WTC11 (cell line): Measurements from ENCODE around the gene WDR27. TPM values are rescaled to one million over a fixed set of nuclear protein-coding genes. Genes with fewer than 3 reads are reported as not detected.

ENCODE experiments used
- ATAC-seq: fragments of 200-7000 bp; cut with Tn5 transposase; 2 replicates; pipeline ENCODE4 v1.10.0; 2021; ENCODE audit warnings: mild to moderate bottlenecking, moderate library complexity
- CTCF ChIA-PET: fragments of 300-600 bp; sonication (Branson Sonifier 250); formaldehyde crosslinking; loops from one replicate; lab custom pipeline; 2021; ENCODE audit warnings: antibody characterized with exemption; lab: Charles Lee
- POLR2A ChIA-PET: fragments of 350-600 bp; sonication (Branson Sonifier 250); formaldehyde crosslinking; loops from one replicate; lab custom pipeline; 2021; ENCODE audit warnings: antibody characterized with exemption; lab: Charles Lee
- DNase-seq: peaks from one replicate; pipeline ENCODE4 v3.0.0; 2021; ENCODE audit warnings: low spot score
- H3K27ac Mint-ChIP-seq: 2 replicates; pipeline ENCODE4 v1.8.0; 2021; ENCODE audit warnings: mixed read lengths
- H3K27me3 Mint-ChIP-seq: 2 replicates; pipeline ENCODE4 v1.8.0; 2021; ENCODE audit warnings: low read depth, mild to moderate bottlenecking, moderate library complexity, mixed read lengths
- H3K36me3 Mint-ChIP-seq: 2 replicates; pipeline ENCODE4 v1.8.0; 2021; ENCODE audit warnings: mixed read lengths
- H3K4me1 Mint-ChIP-seq: 2 replicates; pipeline ENCODE4 v1.8.0; 2022; ENCODE audit warnings: mixed read lengths
- H3K4me3 Mint-ChIP-seq: 2 replicates; pipeline ENCODE4 v1.8.0; 2021; ENCODE audit warnings: mild to moderate bottlenecking, moderate library complexity, mixed read lengths
- H3K9me3 Mint-ChIP-seq: 2 replicates; pipeline ENCODE4 v1.8.0; 2021; ENCODE audit warnings: mixed read lengths
- ATF3 ChIP-seq: sonication (generic); formaldehyde crosslinking; conservative IDR thresholded peaks from 2 replicates; pipeline ENCODE4 v1.8.1; 2022; ENCODE audit warnings: mild to moderate bottlenecking, missing genetic modification reagents
- CREM ChIP-seq: sonication (generic); formaldehyde crosslinking; IDR thresholded peaks from 2 replicates; pipeline ENCODE4 v1.8.1; 2022; ENCODE audit warnings: mild to moderate bottlenecking, missing genetic modification reagents, moderate library complexity
- E2F4 ChIP-seq: sonication (generic); formaldehyde crosslinking; IDR thresholded peaks from 2 replicates; pipeline ENCODE4 v1.8.1; 2022; ENCODE audit warnings: low read depth, mild to moderate bottlenecking, moderate library complexity, missing genetic modification reagents, borderline replicate concordance
- ERG ChIP-seq: fragments of 250-450 bp; sonication (Bioruptor Pico); IDR thresholded peaks from 2 replicates; pipeline ENCODE4 v1.8.0; 2021; ENCODE audit warnings: mild to moderate bottlenecking
- ESRRA ChIP-seq: sonication (generic); formaldehyde crosslinking; IDR thresholded peaks from 2 replicates; pipeline ENCODE4 v1.8.1; 2022; ENCODE audit warnings: mild to moderate bottlenecking, missing genetic modification reagents, borderline replicate concordance
- FOXJ3 ChIP-seq: sonication (generic); formaldehyde crosslinking; IDR thresholded peaks from 2 replicates; pipeline ENCODE4 v1.9.0; 2021; ENCODE audit warnings: missing genetic modification reagents, mild to moderate bottlenecking, borderline replicate concordance
- FOXK1 ChIP-seq: sonication (generic); formaldehyde crosslinking; IDR thresholded peaks from 2 replicates; pipeline ENCODE4 v1.8.0; 2022; ENCODE audit warnings: mild to moderate bottlenecking, moderate library complexity, missing genetic modification reagents
- FOXP4 ChIP-seq: sonication (generic); formaldehyde crosslinking; IDR thresholded peaks from 2 replicates; pipeline ENCODE4 v1.8.0; 2022; ENCODE audit warnings: mild to moderate bottlenecking, missing genetic modification reagents
- GTF2I ChIP-seq: fragments of 250-450 bp; sonication (Bioruptor Pico); conservative IDR thresholded peaks from 2 replicates; pipeline ENCODE4 v1.4.0; 2021; ENCODE audit warnings: mild to moderate bottlenecking
- HMGA2 ChIP-seq: fragments of 250-450 bp; sonication (Bioruptor Pico); IDR thresholded peaks from 2 replicates; pipeline ENCODE4 v1.4.0; 2021; ENCODE audit warnings: mild to moderate bottlenecking, moderate library complexity
- HMGXB4 ChIP-seq: sonication (generic); formaldehyde crosslinking; IDR thresholded peaks from 2 replicates; pipeline ENCODE4 v1.8.1; 2023; ENCODE audit warnings: mild to moderate bottlenecking, moderate library complexity, missing genetic modification reagents
- MAX ChIP-seq: sonication (generic); formaldehyde crosslinking; IDR thresholded peaks from 2 replicates; pipeline ENCODE4 v1.8.0; 2022; ENCODE audit warnings: mild to moderate bottlenecking, missing genetic modification reagents
- NFE2L1 ChIP-seq: sonication (generic); formaldehyde crosslinking; IDR thresholded peaks from 2 replicates; pipeline ENCODE4 v1.8.1; 2023; ENCODE audit warnings: missing genetic modification reagents
- PRRX2 ChIP-seq: fragments of 250-450 bp; sonication (Bioruptor Pico); IDR thresholded peaks from 2 replicates; pipeline ENCODE4 v1.8.0; 2021; ENCODE audit warnings: mild to moderate bottlenecking
- SOX15 ChIP-seq: fragments of 250-450 bp; sonication (Bioruptor Pico); IDR thresholded peaks from 2 replicates; pipeline ENCODE4 v1.9.0; 2021; ENCODE audit warnings: mild to moderate bottlenecking
- ZNF121 ChIP-seq: sonication (generic); formaldehyde crosslinking; IDR thresholded peaks from 2 replicates; pipeline ENCODE4 v1.8.0; 2023; ENCODE audit warnings: missing genetic modification reagents
- ZNF138 ChIP-seq: sonication (generic); formaldehyde crosslinking; conservative IDR thresholded peaks from 2 replicates; pipeline ENCODE4 v1.8.1; 2022; ENCODE audit warnings: mild to moderate bottlenecking, moderate library complexity, missing genetic modification reagents
- ZNF317 ChIP-seq: sonication (generic); formaldehyde crosslinking; IDR thresholded peaks from 2 replicates; pipeline ENCODE4 v1.8.1; 2023; ENCODE audit warnings: low read depth, mild to moderate bottlenecking, moderate library complexity, missing genetic modification reagents, borderline replicate concordance
- ZNF423 ChIP-seq: fragments of 250-450 bp; sonication (Bioruptor Pico); IDR thresholded peaks from 2 replicates; pipeline ENCODE4 v2.1.2; 2022; ENCODE audit warnings: mild to moderate bottlenecking, moderate library complexity
- total RNA-seq: library from RNA; stranded (reverse); gene quantifications from 3 replicates; pipeline ENCODE4 v1.2.3, GENCODE V29; 2021

The WDR27 gene
- total RNA-seq, 1 experiment from 2014 or later: 126 TPM

GRCh38 chr6:169500688-169501087 is 201.1 kb downstream of the WDR27 start:
- H3K27ac Mint-ChIP-seq: no peak overlapping the region
- peaks cover 8% of the 10 kb centered on the region for H3K4me1 Mint-ChIP-seq
- TF ChIP-seq ZNF423 (CRISPR knock-in tag) (no peak), CREM (CRISPR knock-in tag) (no peak), ZNF317 (CRISPR knock-in tag) (no peak), MAX (CRISPR knock-in tag) (no peak), ZNF121 (CRISPR knock-in tag) (no peak), GTF2I (CRISPR knock-in tag) (no peak), HMGA2 (CRISPR knock-in tag) (no peak), ZNF138 (CRISPR knock-in tag) (no peak), NFE2L1 (CRISPR knock-in tag) (no peak), ATF3 (CRISPR knock-in tag) (no peak), PRRX2 (CRISPR knock-in tag) (no peak), FOXJ3 (CRISPR knock-in tag) (no peak), HMGXB4 (CRISPR knock-in tag) (no peak), E2F4 (CRISPR knock-in tag) (no peak), ERG (no peak), FOXK1 (CRISPR knock-in tag) (no peak), ESRRA (CRISPR knock-in tag) (no peak), FOXP4 (CRISPR knock-in tag) (no peak), SOX15 (CRISPR knock-in tag) (no peak)
- DNase-seq (no peak), ATAC-seq (no peak)
- peaks cover 4% of the 10 kb centered on the region; the same call in 1 of the 2 replicates for H3K9me3 Mint-ChIP-seq
- H3K36me3 Mint-ChIP-seq: no peaks in the 10 kb centered on the region
- ChIA-PET POLR2A (no interaction called here), CTCF (interaction anchor here (1.7 kb wide), 1 partner anchor 55 kb away, joined by 5 read pairs; no protein-coding TSS in a partner anchor)
- no peaks in the 10 kb centered on the region; the same call in 1 of the 2 replicates for H3K27me3 Mint-ChIP-seq
- no peak overlapping the region for H3K4me3 Mint-ChIP-seq

GRCh38 chr6:169499848-169500247 is 202.0 kb downstream of the WDR27 start:
- CTCF ChIA-PET: interaction anchor here (1.1 to 1.7 kb wide), 2 partner anchors 54 to 608 kb away, joined by 3 to 5 read pairs; no protein-coding TSS in a partner anchor
- DNase-seq (no peak), ATAC-seq (no peak)
- TF ChIP-seq HMGXB4 (CRISPR knock-in tag): no peak
- no peak overlapping the region for H3K4me3 Mint-ChIP-seq
- H3K27me3 Mint-ChIP-seq: no peaks in the 10 kb centered on the region; the same call in 1 of the 2 replicates
- POLR2A ChIA-PET: no interaction called here
- H3K9me3 Mint-ChIP-seq: peaks cover 4% of the 10 kb centered on the region; the same call in 1 of the 2 replicates
- H3K27ac Mint-ChIP-seq: no peak overlapping the region
- H3K4me1 Mint-ChIP-seq: peaks cover 8% of the 10 kb centered on the region
- no peaks in the 10 kb centered on the region for H3K36me3 Mint-ChIP-seq
